ENCODE data around the gene BBS9. TPM values are rescaled to one million over a fixed set of nuclear protein-coding genes. Genes with fewer than 3 reads are reported as not detected.
A peak's percentile ranks its signal among the peaks of the same experiment; 100 is the strongest.

The BBS9 gene
- total RNA-seq, 1 experiment from 2014 or later, result 16.1 TPM

GRCh38 chr7:33357846-33358245, 228.5 kb downstream of the BBS9 start:
- no peak for DNase-seq (ENCODE audit: low read depth)

- DNase-seq (ENCODE audit: low read depth), result no peak
These were observed 240.5 kb downstream of the BBS9 start for GRCh38 chr7:33369888-33370287.

GRCh38 chr7:33373195-33373594, 243.8 kb downstream of the BBS9 start:
- DNase-seq (ENCODE audit: low read depth), result no peak

GRCh38 chr7:33379891-33380525, 250.6 kb downstream of the BBS9 start:
- DNase-seq (ENCODE audit: low read depth), result no peak

GRCh38 chr7:33388332-33388731, 259.0 kb downstream of the BBS9 start:
- no peak for DNase-seq (ENCODE audit: low read depth)

DNA sequence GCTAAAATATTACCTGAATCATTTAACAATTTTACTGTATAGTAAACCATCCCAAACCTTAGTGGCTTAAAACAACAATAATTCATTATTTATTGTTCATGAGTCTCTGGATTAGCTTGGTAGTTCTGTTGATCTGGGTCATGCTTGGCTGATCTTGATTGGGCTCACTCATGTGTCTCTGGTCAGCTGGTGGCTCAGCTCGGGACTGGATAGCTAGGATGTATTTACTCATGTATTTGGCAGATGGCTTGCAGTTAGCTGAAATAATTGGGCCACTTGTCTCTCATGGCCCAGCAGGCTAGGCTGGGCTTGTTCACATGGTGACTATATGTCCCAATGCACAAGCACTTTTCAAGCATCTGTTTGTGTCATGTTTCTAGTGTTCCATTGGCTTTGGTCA, 262.8 kb downstream of the BBS9 start:
- no peak for DNase-seq (ENCODE audit: low read depth)

DNA sequence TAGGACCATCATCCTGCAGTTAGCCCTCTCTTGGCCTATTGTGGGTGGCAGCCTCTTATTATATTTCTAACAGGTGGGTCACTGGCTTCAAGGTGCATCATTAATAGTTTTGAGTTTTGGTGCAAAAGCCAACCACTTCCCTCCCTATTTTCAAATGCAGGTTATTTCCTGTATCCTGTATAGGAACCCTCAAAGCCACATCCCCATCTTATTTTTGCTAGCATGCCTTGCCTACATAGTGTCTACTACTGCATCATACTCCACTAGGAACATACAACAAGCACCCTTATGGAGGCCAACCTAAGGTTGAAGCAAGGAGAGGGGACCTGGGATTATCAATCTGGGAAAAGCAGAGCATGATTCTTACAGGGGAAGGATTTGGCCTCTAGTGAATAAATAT, 264.4 kb downstream of the BBS9 start:
- no peak for DNase-seq (ENCODE audit: low read depth)

GRCh38 chr7:33395340-33395739, 266.0 kb downstream of the BBS9 start:
- DNase-seq (ENCODE audit: low read depth), result peak; percentile 34

DNA sequence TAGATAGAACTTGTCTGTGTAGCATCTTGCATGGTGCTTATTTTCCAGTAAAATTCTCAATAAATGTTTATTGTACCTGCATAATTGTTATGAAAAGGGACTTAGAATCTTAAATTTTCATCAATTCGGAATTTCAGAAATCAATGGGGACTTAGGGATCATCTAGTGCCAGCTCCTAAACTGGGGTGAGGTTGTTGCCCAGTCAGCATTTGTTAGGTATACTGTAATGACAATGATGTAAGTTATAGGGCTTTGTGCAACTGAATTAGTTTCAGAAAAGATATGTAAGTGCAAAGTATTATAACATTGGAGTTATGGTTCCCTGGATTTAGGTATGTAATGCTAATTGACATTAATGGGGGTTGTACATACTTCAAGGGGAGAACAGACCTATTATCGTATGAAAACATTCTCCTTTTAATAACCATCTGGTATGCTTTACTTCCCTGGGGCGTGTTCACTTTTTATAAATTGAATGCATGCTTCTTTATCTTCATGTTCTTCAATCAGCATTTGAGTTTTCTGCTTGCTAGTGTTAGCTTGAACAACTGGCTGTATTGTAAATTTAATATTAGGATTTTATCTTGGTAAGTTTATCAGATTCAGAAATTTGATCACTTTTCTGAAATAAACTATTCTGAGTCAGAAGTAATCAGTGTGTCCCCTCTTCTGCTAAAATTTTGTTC, 270.3 kb downstream of the BBS9 start:
- no peak for DNase-seq (ENCODE audit: low read depth)

DNA sequence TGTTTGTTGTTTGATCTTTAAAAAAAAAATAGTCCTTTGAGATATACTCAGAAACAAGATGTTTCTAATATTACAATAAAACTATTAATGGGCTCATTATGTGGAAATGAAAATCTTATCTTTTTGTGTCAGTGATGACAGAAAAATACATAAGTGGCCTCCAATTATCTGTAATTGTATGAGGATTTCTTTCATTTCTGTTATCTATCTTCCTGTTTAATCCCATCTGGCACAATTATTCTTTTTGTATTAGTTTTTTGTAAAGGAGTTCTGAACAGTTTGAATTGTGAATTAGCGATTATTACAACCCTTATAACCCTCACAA, 270.8 kb downstream of the BBS9 start:
- no peak for DNase-seq (ENCODE audit: low read depth)

DNA sequence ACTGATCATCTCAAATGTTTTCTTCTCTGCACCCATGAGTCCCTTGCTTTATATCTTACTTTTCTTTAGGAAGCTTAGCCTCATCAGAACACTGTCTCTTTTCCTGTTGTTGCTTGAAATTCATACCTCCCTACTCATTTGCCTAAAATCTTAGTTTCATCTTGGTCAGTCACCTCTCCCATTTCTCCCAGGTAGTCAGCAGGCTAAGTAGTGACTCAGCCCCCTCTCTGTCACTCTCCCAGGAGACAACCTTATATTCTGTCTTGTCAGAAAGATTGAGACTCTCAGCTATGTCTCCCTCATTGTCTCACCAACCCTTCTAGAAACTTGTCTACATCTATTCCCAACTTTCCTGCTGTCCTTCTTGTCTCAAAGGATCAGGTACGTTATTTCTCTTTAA, 280.9 kb downstream of the BBS9 start:
- DNase-seq (ENCODE audit: low read depth), result no peak

DNA sequence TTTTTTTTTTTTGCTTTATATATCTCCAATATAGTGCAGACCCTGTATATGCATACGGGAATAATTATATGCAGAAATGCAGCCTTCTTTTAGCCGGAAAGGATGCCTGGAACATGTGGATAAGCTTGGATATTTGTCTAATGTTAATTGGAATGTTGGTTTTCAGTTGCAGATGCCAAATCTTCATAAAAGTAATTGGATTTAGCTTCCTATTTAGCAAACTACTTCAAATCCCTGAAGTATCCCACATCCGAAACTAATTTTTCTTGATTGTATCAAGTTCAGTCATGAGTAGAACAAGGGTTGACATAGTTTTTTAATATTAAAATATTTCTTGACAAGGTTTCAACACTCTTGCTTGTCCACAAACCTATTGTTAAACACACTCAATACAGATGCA, 281.7 kb downstream of the BBS9 start:
- no peak for DNase-seq (ENCODE audit: low read depth)

GRCh38 chr7:33412331-33412730, 283.0 kb downstream of the BBS9 start:
- DNase-seq (ENCODE audit: low read depth), result no peak

- DNase-seq (ENCODE audit: low read depth), result peak; percentile 88
These were observed 288.9 kb downstream of the BBS9 start for GRCh38 chr7:33418251-33418701.

- no peak for DNase-seq (ENCODE audit: low read depth)
These were observed 291.1 kb downstream of the BBS9 start for GRCh38 chr7:33420311-33420940.

DNA sequence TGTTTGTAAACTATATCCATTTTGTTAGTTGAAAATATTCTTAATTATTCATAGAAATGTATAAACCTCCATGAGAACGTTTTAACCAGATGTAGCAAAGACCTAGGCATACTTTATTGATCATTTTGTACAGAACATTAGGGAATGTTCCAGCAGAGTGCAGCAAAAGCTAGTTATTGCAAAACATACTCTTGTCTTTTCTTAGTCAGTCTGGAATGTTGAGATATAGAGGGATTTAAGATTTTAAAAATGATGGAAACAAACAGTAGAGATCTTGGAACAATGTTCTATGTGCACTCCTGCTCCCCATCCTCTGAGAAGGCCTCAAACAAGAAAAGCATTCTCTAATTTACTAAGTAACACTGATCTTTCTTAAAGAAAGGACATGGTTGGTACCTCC, 292.1 kb downstream of the BBS9 start:
- no peak for DNase-seq (ENCODE audit: low read depth)

DNA sequence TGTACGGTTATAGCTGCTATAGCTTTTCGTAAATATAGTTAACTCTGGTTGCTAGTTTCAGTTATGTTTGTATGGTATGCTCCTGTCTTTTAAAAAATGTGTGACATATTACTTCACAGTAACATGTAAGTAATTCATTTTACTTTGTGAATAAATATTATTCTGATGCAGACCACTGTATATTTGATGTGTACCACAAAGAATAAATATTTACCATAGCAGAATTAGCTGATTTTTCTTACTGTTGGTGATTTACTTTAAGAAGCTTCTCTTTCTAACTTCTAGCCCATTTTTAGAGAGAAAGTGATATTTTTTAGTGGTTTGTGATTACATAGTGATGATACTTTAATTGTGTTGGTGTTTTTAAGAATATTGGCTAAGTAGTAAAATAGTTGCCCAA, 292.8 kb downstream of the BBS9 start:
- no peak for DNase-seq (ENCODE audit: low read depth)

GRCh38 chr7:33422825-33423645, 293.7 kb downstream of the BBS9 start:
- DNase-seq (ENCODE audit: low read depth), result no peak

DNA sequence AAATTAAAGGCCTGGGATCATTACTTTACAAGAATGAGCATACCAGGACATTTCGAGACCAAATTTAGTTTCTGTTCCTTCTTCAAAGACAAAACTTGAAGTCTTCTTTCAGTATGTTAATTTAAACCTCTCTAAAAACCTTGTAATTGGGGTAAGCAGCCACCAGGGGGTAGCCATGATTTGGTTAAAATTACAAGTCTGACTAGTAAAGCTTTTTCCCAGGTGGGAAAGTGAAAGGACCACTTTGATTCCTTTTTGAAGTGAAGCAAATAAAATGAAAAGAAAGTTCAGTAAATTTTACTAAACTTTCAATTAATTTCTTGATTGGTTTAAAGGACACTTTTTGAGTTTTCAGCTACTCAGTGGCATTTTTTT, 294.3 kb downstream of the BBS9 start:
- DNase-seq (ENCODE audit: low read depth), result no peak

GRCh38 chr7:33425395-33425794, 296.0 kb downstream of the BBS9 start:
- DNase-seq (ENCODE audit: low read depth), result no peak

- DNase-seq (ENCODE audit: low read depth), result no peak
These were observed 296.7 kb downstream of the BBS9 start for GRCh38 chr7:33425929-33426678.

GRCh38 chr7:33428415-33428814, 299.1 kb downstream of the BBS9 start:
- no peak for DNase-seq (ENCODE audit: low read depth)

Data from RPMI7951 (cell line).